ENCODE data around the gene LAMA1. TPM values are rescaled to one million over a fixed set of nuclear protein-coding genes. Genes with fewer than 3 reads are reported as not detected.

Gene LAMA1
- total and polyA plus RNA-seq, 2 of the 8 experiments (the other 6 are each of a cell fraction or from before 2014, with no cell fraction given): 30.4 to 48.7 TPM

GRCh38 chr18:6948281-6949055 lies 169.1 kb downstream of the LAMA1 start:
- no peak overlapping the region for H3K4me2 ChIP-seq (ENCODE audit: insufficient read depth in 1 of 2, low read depth in 2 of 2, low read length in 2 of 2)
- no peak overlapping the region for H3K4me3 ChIP-seq (ENCODE audit: extremely low read depth in 1 of 4, insufficient read depth in 2 of 4, low read depth in 3 of 4, low read length in 4 of 4)
- H4K91ac ChIP-seq (replicated peaks; ENCODE audit: insufficient read length, low read length): no peak overlapping the region
- H4K5ac ChIP-seq (ENCODE audit: insufficient read length, low read depth, low read length): no peak overlapping the region
- WGBS, 2 experiments (ENCODE audit: extremely low coverage in 1 of 2, insufficient coverage in 1 of 2, insufficient read length in 1 of 2, insufficient replicate concordance in 2 of 2, low coverage in 1 of 2, low lambda C conversion rate in 2 of 2, missing lambda C conversion rate in 1 of 2): 93% methylated on average over 16 of the region's 16 CpGs; no CpG with 5 or more reads in 1 of the 2 experiments
- peaks cover 8 to 20% (median 14%) of the 10 kb centered on the region in 4 experiments; a peak in 7 of 8 replicates for H3K36me3 ChIP-seq (ENCODE audit: control insufficient read depth in 2 of 4, insufficient read depth in 4 of 4, low read length in 3 of 4)
- ChIA-PET POLR2A (ENCODE audit: partially characterized antibody) (no interaction called here), CTCF (ENCODE audit: partially characterized antibody) (interaction anchor here (1.0 to 2.9 kb wide), 2 partner anchors 216 to 229 kb away, joined by 3 to 6 read pairs; no protein-coding TSS in a partner anchor)
- no peak overlapping the region for H3K14ac ChIP-seq (ENCODE audit: insufficient read length)
- H3K18ac ChIP-seq (ENCODE audit: extremely low read depth, low read length): no peak overlapping the region
- no peaks in the 10 kb centered on the region for H3K79me1 ChIP-seq (ENCODE audit: low read depth, low read length)
- H2AFZ ChIP-seq (ENCODE audit: low read length): no peak overlapping the region
- no peak overlapping the region for H3K9ac ChIP-seq (replicated peaks in 1 of 4; ENCODE audit: extremely low read depth in 1 of 4, low read depth in 3 of 4, low read length in 3 of 4)
- no peaks in the 10 kb centered on the region for H3K27me3 ChIP-seq (replicated peaks in 1 of 4; ENCODE audit: control insufficient read depth in 3 of 4, extremely low read depth in 1 of 4, insufficient read depth in 3 of 4, low read length in 3 of 4)
- no peaks in the 10 kb centered on the region for H4K20me1 ChIP-seq (replicated peaks in 1 of 2; ENCODE audit: control insufficient read depth in 1 of 2, insufficient read depth in 2 of 2, low read length in 2 of 2)
- no peak overlapping the region for H4K8ac ChIP-seq (ENCODE audit: extremely low read depth, insufficient read depth, low read length)
- DNase-seq (ENCODE audit: low read depth in 1 of 2, low spot score in 2 of 2): no peak
- H2AK5ac ChIP-seq (ENCODE audit: low read depth, low read length): no peak overlapping the region
- H3K4me1 ChIP-seq (replicated peaks in 1 of 4; ENCODE audit: control insufficient read depth in 3 of 4, insufficient read depth in 4 of 4, low read length in 3 of 4): no peaks in the 10 kb centered on the region
- FAIRE-seq: no peak
- H2BK5ac ChIP-seq (ENCODE audit: low read depth, low read length): no peak overlapping the region
- no peak for TF ChIP-seq EGR1 (IDR thresholded peaks at IDR 0.05; ENCODE audit: borderline replicate concordance, low read depth, low read length)
- TF ChIP-seq SIRT6 (IDR thresholded peaks at IDR 0.05; ENCODE audit: low read length): no peak
- no peak for TF ChIP-seq SP2 (IDR thresholded peaks at IDR 0.05; ENCODE audit: low read length)
- no peak for TF ChIP-seq CBX5 (IDR thresholded peaks at IDR 0.05; ENCODE audit: low read depth, low read length)
- no peak for TF ChIP-seq KDM1A (IDR thresholded peaks at IDR 0.05; ENCODE audit: borderline replicate concordance, low read length)
- TF ChIP-seq SIN3A (conservative IDR thresholded peaks at IDR 0.05 in 1 of 2, IDR thresholded peaks at IDR 0.05 in 1 of 2; ENCODE audit: low read depth in 1 of 2, low read length in 2 of 2): no peak
- no peak for TF ChIP-seq HDAC2 (IDR thresholded peaks at IDR 0.05; ENCODE audit: borderline replicate concordance in 1 of 2, low read depth in 2 of 2, low read length in 2 of 2)
- H3K9me3 ChIP-seq (ENCODE audit: insufficient read depth in 2 of 2, low read depth in 1 of 2, low read length in 1 of 2): no peaks in the 10 kb centered on the region
- H3K4ac ChIP-seq (replicated peaks; ENCODE audit: insufficient read length, low read depth, low read length): no peak overlapping the region
- H2BK15ac ChIP-seq (ENCODE audit: low read length): no peak overlapping the region
- H2BK120ac ChIP-seq (replicated peaks; ENCODE audit: low read depth, low read length): no peak overlapping the region
- no peak overlapping the region for H3K56ac ChIP-seq (replicated peaks; ENCODE audit: insufficient read length, low read depth, low read length)
- no peak overlapping the region for H2BK20ac ChIP-seq (ENCODE audit: low read length)
- no peak overlapping the region for H3K27ac ChIP-seq (ENCODE audit: low read depth, low read length)
- no peak overlapping the region for H2BK12ac ChIP-seq (ENCODE audit: low read depth, low read length)
- H3K23me2 ChIP-seq (ENCODE audit: low read depth, low read length): no peaks in the 10 kb centered on the region
- H3K23ac ChIP-seq (ENCODE audit: insufficient read length): no peak overlapping the region
- no peaks in the 10 kb centered on the region for H3K79me2 ChIP-seq (ENCODE audit: control insufficient read depth in 1 of 2, insufficient read depth in 2 of 2, low read length in 2 of 2)

All from H1 (cell line).